GM12865 (cell line): ENCODE data around the gene MPRIP.
A peak's percentile ranks its signal among the peaks of the same experiment; 100 is the strongest.

Experiments
- DNase-seq: peaks from one replicate; pipeline ENCODE4 v3.0.0; 2010; ENCODE audit warnings: low read depth
- H3K4me3 ChIP-seq: 2 replicates; pipeline ENCODE4 v1.5.1; 2011; ENCODE audit warnings: mild to moderate bottlenecking, low read depth, low read length, control low read depth
- CTCF ChIP-seq: IDR thresholded peaks from 2 replicates; pipeline ENCODE4 v1.5.1; 2011; ENCODE audit warnings: low read length, control low read depth, low read depth, inconsistent platforms; ENCODE audit not compliant: insufficient read depth; ENCODE audit errors: missing control alignments

MPRIP gene

GRCh38 chr17:17237026-17237799 is 195.0 kb downstream of the MPRIP start, which contains the start of gene FLCN:
Gene FLCN (minus strand): TSS chr17:17237168. CDS start chr17:17228137, 9,031 bp downstream.
- peak; percentile 93 for DNase-seq
- H3K4me3 ChIP-seq, result peak within 1 kb of the TSS; percentile 91
- no peak for TF ChIP-seq CTCF

GRCh38 chr17:17239832-17240231 is 197.6 kb downstream of the MPRIP start:
- no peak overlapping the region for H3K4me3 ChIP-seq
- no peak for TF ChIP-seq CTCF
- DNase-seq, result peak; percentile 15

GRCh38 chr17:17241656-17242055 is 199.4 kb downstream of the MPRIP start:
- DNase-seq, result no peak
- no peak overlapping the region for H3K4me3 ChIP-seq
- TF ChIP-seq CTCF, result no peak

- no peak for TF ChIP-seq CTCF
- no peak for DNase-seq
- H3K4me3 ChIP-seq, result no peak overlapping the region
Observed at GRCh38 chr17:17242246-17242645, 200.0 kb downstream of the MPRIP start.
